T-helper 22 cell (primary cell): ENCODE results near the gene SERPINB7.

Source experiments
- DNase-seq: peaks from one replicate; pipeline ENCODE4 v3.0.0-alpha.2; 2020; ENCODE audit warnings: low read depth

The SERPINB7 gene

GRCh38 chr18:63787673-63788072, 12.5 kb downstream of the SERPINB7 start:
- no peak for DNase-seq

GRCh38 chr18:63788447-63789096, 13.4 kb downstream of the SERPINB7 start:
- no peak for DNase-seq

DNA sequence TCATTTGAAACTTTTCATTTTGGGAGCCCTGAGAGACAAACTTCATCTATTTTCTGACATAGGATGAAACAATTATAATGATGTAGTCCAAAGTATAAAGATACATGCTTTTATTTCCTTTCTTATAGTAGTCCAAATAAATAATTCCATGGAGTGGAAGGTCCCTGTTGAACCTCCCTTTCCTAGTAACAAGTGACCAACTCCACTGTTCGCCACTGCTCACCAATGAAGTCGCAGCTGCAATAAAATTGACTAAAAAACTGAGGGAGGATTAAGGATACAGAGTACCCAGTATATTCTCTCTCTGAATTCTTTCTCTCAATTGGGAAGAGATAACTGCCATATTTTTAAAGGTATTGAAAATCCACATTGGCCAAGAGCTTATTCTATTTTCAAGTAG, 14.1 kb downstream of the SERPINB7 start:
- no peak for DNase-seq

DNA sequence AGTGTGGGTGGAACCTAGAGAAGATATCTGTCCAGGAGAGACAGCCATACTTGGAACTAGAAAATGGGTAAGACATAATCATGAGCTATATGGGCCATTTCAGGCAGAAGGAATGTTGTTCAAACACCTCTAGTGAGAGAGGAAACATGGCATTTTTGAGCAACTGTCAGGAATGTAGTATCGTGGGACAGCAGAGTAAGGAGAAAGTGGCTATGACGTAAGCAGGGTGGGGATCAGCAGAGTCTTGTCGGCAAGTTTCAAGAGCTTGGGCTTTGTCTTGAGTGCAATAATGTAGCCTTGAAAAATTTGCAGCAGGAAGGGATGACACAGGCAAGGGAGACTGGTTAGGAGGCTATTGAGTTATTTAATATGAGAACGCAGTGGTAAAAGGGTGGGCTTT, 20.4 kb downstream of the SERPINB7 start:
- no peak for DNase-seq

- DNase-seq: no peak
These were observed 24.0 kb downstream of the SERPINB7 start for GRCh38 chr18:63799189-63799588.

- no peak for DNase-seq
These were observed 26.1 kb downstream of the SERPINB7 start for GRCh38 chr18:63801343-63801742.

DNA sequence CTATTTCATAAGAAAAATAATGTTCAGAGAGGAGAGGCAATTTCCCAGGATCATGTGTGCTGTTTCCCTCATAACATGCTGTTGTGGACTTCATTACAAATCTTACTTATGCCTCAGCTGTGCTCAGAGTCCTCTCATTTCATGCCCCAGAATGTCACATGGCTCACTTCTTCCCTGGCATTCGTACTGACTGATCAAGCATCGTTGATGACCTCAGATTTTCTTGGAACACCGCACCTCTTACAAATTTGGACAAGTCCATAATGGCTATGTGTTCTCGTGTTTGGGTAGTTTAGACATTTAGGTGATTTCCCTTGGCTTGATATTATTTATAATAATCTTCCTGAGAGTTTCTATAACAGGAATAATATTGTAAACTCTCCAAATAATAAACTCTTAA, 32.9 kb downstream of the SERPINB7 start:
- DNase-seq: no peak

DNA sequence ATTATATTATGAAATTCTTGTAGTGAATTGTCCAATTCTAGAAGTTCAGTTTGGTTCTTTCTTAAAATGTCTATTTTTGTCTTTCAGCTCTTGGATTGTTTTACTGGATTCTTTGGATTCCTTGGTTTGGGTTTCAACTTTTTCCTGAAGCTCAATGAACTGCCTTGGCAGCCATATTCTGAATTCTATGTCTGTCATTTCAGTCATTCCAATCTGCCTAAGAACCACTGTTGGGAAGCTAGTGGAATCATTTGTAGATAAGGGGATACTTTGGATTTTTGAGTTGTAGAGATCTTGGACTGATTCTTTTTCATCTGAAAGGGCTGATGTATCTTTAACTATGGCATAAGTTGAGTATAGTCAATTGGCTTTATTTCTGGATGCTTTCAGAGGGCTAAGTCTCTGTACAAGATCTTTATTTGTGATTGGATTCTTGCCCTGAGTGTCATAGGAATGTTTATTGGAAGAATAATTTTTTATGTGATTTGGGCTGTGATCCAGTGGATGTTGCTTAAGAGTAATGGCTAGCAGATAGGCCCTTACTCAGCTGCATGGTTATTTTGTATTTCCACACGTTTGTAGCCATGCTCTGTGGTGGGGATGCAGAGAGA, 42.3 kb downstream of the SERPINB7 start:
- DNase-seq: no peak

DNA sequence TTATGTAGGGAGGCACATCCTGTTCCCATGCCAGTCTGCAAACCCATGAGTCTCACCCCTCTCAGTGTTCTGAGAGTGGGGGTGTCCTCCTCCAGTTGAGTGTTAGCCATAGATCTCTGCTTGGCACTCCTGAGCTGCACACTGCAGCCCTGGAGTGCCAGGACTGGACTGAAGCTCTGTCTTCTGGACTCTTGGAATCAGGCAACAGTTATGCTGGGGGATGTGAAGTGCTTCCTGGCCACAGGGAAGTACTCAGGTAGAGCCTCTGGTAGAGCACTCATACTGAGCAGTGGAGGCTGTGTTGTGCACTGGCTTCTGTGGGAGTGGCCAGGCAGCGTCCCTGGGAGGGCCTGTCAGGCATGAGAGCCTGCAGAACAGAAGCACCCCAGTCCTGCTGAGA, 43.0 kb downstream of the SERPINB7 start:
- DNase-seq: no peak

DNA sequence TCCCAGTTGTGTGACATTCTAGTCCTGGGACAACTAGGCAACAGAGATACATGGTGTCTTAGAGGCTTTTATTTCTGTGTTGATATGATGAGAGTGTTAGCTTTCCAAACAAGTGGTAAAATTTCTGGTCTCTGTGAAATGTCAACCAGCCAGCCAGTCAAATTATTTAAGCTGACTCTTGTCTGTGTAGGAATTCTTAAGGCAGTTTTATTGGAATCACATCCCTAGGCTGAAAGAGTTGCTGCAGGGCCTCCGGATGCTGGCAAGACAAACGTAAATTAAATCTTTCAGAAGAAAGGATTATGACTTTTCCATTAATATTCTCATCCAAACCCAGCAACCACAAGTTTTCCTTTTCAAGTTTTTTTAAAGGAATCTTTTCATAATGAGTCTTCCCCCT, 44.6 kb downstream of the SERPINB7 start:
- no peak for DNase-seq

DNA sequence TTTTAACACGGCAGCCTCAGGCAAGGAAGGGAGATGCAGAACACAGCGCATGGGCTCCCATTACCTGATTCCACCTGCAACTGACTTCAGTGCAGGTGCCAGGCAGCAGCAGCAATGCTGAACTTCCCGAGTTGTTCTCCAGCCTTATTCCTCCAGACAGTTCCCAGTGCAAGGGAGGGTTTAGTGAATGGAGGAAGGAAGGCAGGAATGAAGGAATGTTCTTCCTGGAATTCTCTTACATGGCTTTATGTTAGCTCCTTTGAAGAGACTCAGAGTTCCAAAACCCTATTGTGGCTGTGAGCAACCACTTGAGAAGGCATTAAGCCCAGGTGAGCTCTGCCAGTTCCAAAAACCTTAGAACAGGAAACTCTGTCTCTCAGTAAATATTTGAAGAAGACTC, 45.5 kb downstream of the SERPINB7 start:
- no peak for DNase-seq

- no peak for DNase-seq
These were observed 48.5 kb downstream of the SERPINB7 start for GRCh38 chr18:63823516-63824219.

DNA sequence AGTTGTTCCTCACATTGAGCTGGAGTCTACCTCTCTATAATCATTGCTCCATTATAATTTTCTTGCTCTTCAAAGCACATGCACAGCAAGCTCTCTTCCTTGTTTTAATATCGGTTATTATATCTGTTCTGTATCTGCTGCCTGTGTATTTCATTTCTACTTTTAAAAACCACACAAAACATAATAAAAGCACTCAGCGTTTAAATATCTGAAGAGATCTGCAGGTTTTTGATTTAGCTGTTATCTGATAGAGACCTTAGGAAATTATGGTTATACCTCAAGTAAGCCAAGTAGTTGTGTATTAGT, 49.0 kb downstream of the SERPINB7 start:
- no peak for DNase-seq

- DNase-seq: no peak
These were observed 52.9 kb downstream of the SERPINB7 start for GRCh38 chr18:63828120-63828519.

DNA sequence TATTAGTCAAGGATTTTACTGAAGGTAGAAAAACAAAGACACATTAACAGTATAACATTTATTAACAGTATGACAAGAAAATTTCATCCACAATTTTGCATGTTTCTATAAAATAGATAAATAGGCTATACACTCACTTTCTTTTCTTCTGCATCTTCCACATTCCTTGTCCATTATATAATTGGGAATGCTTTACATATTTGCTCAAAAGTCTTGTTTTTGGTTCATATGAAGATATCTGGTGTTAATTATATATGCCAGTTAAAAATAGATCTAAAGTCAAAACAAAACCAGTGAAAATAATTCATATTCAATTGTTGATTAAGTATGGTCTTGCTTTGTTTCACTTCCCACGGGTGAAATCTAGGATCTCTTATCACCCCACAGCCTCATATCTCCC, 53.4 kb downstream of the SERPINB7 start:
- no peak for DNase-seq

DNA sequence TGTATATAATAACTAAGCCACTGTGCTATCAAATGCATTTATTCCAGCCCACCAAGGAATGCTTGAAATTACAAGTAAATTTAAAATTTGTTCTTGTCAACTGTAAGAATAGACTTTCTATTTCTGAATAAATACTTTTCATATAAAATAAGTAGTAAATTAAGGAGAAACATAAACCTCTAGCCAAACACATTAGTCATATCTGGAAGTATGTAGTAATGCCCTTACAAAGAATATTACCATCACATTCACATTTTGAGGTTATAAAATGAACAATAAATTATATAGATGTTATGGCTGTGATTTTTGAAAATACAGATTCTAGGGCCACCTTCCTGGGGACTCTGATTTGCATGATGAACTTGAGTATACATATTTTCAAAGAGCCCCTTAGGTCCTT, 54.7 kb downstream of the SERPINB7 start:
- DNase-seq: no peak

- no peak for DNase-seq
These were observed 56.0 kb downstream of the SERPINB7 start for GRCh38 chr18:63831080-63831788.

GRCh38 chr18:63832470-63832869, 57.3 kb downstream of the SERPINB7 start:
- no peak for DNase-seq

- DNase-seq: no peak
These were observed 59.4 kb downstream of the SERPINB7 start for GRCh38 chr18:63834471-63835113.

DNA sequence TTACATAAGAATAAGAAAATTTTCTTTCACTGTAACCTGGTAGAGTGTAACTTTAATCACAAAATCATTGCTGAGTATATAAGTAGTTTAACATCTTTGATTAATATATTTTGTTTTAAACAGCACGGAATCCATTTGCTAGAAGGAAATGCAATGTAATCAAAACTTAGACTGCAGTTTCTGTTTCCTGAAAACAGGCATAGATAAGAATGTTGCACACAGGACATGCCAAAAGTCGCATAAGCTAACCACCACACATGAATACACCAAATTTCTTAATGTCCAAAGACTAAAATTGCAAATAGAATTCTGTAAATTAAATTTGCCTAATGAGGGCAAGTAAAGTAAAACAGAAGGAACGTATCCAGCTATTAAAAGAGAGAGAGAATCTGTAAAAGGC, 61.2 kb downstream of the SERPINB7 start:
- no peak for DNase-seq

- no peak for DNase-seq
These were observed 62.4 kb downstream of the SERPINB7 start for GRCh38 chr18:63837590-63837989.

GRCh38 chr18:63843008-63843407, 67.8 kb downstream of the SERPINB7 start:
- DNase-seq: no peak

GRCh38 chr18:63844254-63844653, 69.0 kb downstream of the SERPINB7 start:
- DNase-seq: no peak
